ENCODE data around the gene BTAF1. TPM values are rescaled to one million over a fixed set of nuclear protein-coding genes. Genes with fewer than 3 reads are reported as not detected.

BTAF1 gene
- total RNA-seq, 1 donor from 2014 or later: 30.0 TPM

- peaks cover 7% of the 10 kb centered on the region for H3K36me3 Mint-ChIP-seq (ENCODE audit: low read depth, unreplicated experiment)
- TF ChIP-seq CTCF (IDR thresholded peaks at IDR 0.05; ENCODE audit: unreplicated experiment): no peak
- no peak overlapping the region for H3K27ac Mint-ChIP-seq (ENCODE audit: unreplicated experiment)
- no peak for DNase-seq (ENCODE audit: low spot score)
- no peak overlapping the region for H3K4me3 Mint-ChIP-seq (ENCODE audit: unreplicated experiment)
- peaks cover 3% of the 10 kb centered on the region for H3K4me1 Mint-ChIP-seq (ENCODE audit: unreplicated experiment)
- H3K27me3 Mint-ChIP-seq (ENCODE audit: unreplicated experiment): peaks cover 2% of the 10 kb centered on the region
- H3K9me3 Mint-ChIP-seq (ENCODE audit: unreplicated experiment): no peaks in the 10 kb centered on the region
Measured at GRCh38 chr10:91976317-91977051, 52.9 kb downstream of the BTAF1 start.

GRCh38 chr10:91977491-91977890 lies 53.9 kb downstream of the BTAF1 start:
- Mint-ChIP-seq H3K4me3 (ENCODE audit: unreplicated experiment) (no peak overlapping the region), H3K27ac (ENCODE audit: unreplicated experiment) (peak overlapping the region; percentile 9), H3K9me3 (ENCODE audit: unreplicated experiment) (no peaks in the 10 kb centered on the region), H3K36me3 (ENCODE audit: low read depth, unreplicated experiment) (peaks cover 7% of the 10 kb centered on the region), H3K27me3 (ENCODE audit: unreplicated experiment) (peaks cover 2% of the 10 kb centered on the region), H3K4me1 (ENCODE audit: unreplicated experiment) (peaks cover 3% of the 10 kb centered on the region)
- DNase-seq (ENCODE audit: low spot score): no peak
- TF ChIP-seq CTCF (IDR thresholded peaks at IDR 0.05; ENCODE audit: unreplicated experiment): no peak

- Mint-ChIP-seq H3K4me3 (ENCODE audit: unreplicated experiment) (no peak overlapping the region), H3K4me1 (ENCODE audit: unreplicated experiment) (peaks cover 6% of the 10 kb centered on the region), H3K27ac (ENCODE audit: unreplicated experiment) (no peak overlapping the region), H3K9me3 (ENCODE audit: unreplicated experiment) (no peaks in the 10 kb centered on the region), H3K36me3 (ENCODE audit: low read depth, unreplicated experiment) (peaks cover 16% of the 10 kb centered on the region), H3K27me3 (ENCODE audit: unreplicated experiment) (peaks cover 2% of the 10 kb centered on the region)
- no peak for DNase-seq (ENCODE audit: low spot score)
- no peak for TF ChIP-seq CTCF (IDR thresholded peaks at IDR 0.05; ENCODE audit: unreplicated experiment)
Measured at GRCh38 chr10:91978585-91978984, 55.0 kb downstream of the BTAF1 start.

- Mint-ChIP-seq H3K36me3 (ENCODE audit: low read depth, unreplicated experiment) (peaks cover 16% of the 10 kb centered on the region), H3K9me3 (ENCODE audit: unreplicated experiment) (no peaks in the 10 kb centered on the region), H3K27ac (ENCODE audit: unreplicated experiment) (no peak overlapping the region), H3K4me1 (ENCODE audit: unreplicated experiment) (peaks cover 6% of the 10 kb centered on the region), H3K27me3 (ENCODE audit: unreplicated experiment) (peaks cover 2% of the 10 kb centered on the region), H3K4me3 (ENCODE audit: unreplicated experiment) (no peak overlapping the region)
- no peak for DNase-seq (ENCODE audit: low spot score)
- TF ChIP-seq CTCF (IDR thresholded peaks at IDR 0.05; ENCODE audit: unreplicated experiment): no peak
Measured at GRCh38 chr10:91980319-91980718, 56.7 kb downstream of the BTAF1 start.

GRCh38 chr10:91983416-91983815 lies 59.8 kb downstream of the BTAF1 start:
- peaks cover 9% of the 10 kb centered on the region for H3K36me3 Mint-ChIP-seq (ENCODE audit: low read depth, unreplicated experiment)
- no peaks in the 10 kb centered on the region for H3K9me3 Mint-ChIP-seq (ENCODE audit: unreplicated experiment)
- peaks cover 16% of the 10 kb centered on the region for H3K4me1 Mint-ChIP-seq (ENCODE audit: unreplicated experiment)
- no peak for TF ChIP-seq CTCF (IDR thresholded peaks at IDR 0.05; ENCODE audit: unreplicated experiment)
- DNase-seq (ENCODE audit: low spot score): no peak
- no peak overlapping the region for H3K4me3 Mint-ChIP-seq (ENCODE audit: unreplicated experiment)
- no peak overlapping the region for H3K27ac Mint-ChIP-seq (ENCODE audit: unreplicated experiment)
- H3K27me3 Mint-ChIP-seq (ENCODE audit: unreplicated experiment): no peaks in the 10 kb centered on the region
